Breast epithelium (tissue), 4 donors: Measurements from ENCODE around the gene ATG14. TPM values are rescaled to one million over a fixed set of nuclear protein-coding genes. Genes with fewer than 3 reads are reported as not detected.
A peak's percentile ranks its signal among the peaks of the same experiment; 100 is the strongest.

Source experiments
- DNase-seq, 2 donors: peaks; one replicate each; pipeline ENCODE4 v3.0.0-alpha.2; 2019; ENCODE audit warnings: low spot score in 2 of 2
- H3K27ac ChIP-seq, 2 donors: fragments of 200-600 bp; sonication (generic) in 1 of 2; one replicate each; pipeline ENCODE4 v1.5.1; 2016 to 2019; ENCODE audit warnings: mild to moderate bottlenecking in 1 of 2
- H3K27me3 ChIP-seq, 2 donors: fragments of 200-600 bp; sonication (generic) in 1 of 2; one replicate each; pipeline versions ENCODE4 v1.5.1 to v1.6.0; 2017 to 2019; ENCODE audit warnings: control low read depth in 1 of 2, mild to moderate bottlenecking in 1 of 2
- H3K36me3 ChIP-seq: fragments of 200-600 bp; one replicate; pipeline ENCODE4 v1.5.1; 2019
- H3K4me1 ChIP-seq, 2 donors: fragments of 200-600 bp; sonication (generic); one replicate each; pipeline ENCODE4 v1.5.1; 2016 to 2019; ENCODE audit warnings: control low read depth in 1 of 2
- H3K4me3 ChIP-seq, 3 donors: fragments of 200-600 bp; sonication (generic); 1 replicate in 2 of 3; 2 replicates in 1 of 3; pipeline ENCODE4 v1.5.1; 2016 to 2019; ENCODE audit warnings: mild to moderate bottlenecking in 3 of 3, moderate library complexity in 2 of 3
- H3K9me3 ChIP-seq, 2 donors: fragments of 200-600 bp; sonication (generic) in 1 of 2; one replicate each; pipeline ENCODE4 v1.5.1; 2016 to 2019; ENCODE audit warnings: control low read depth in 1 of 2
- POLR2A ChIP-seq: fragments of 450-650 bp; IDR thresholded peaks from one replicate; pipeline ENCODE4 v1.6.1; 2016; ENCODE audit warnings: antibody characterized with exemption, mild to moderate bottlenecking, moderate library complexity
- POLR2AphosphoS5 ChIP-seq, 3 donors: sonication (generic); formaldehyde crosslinking; IDR thresholded peaks; one replicate each; pipeline ENCODE4 v1.6.1; 2017; ENCODE audit warnings: antibody characterized with exemption in 3 of 3
- intact Hi-C: fragments of 100-400 bp; cut with DNase I; formaldehyde crosslinking; loops from one replicate; pipeline ENCODE4 v1.15.1; 2023; ENCODE audit warnings: low total_unique reads
- total RNA-seq, 3 donors: library from RNA; depleted of rRNA; stranded (reverse); fragments of >200 nt; gene quantifications; one replicate each; pipeline ENCODE4 v1.1.0, GENCODE V29; 2016
- TF ChIP-seq, protein P1 (sequence below), 3 donors: fragments of 450-650 bp; IDR thresholded peaks; one replicate each; pipeline ENCODE4 v1.5.1; 2016 to 2017; ENCODE audit warnings: antibody characterized with exemption in 3 of 3, mild to moderate bottlenecking in 3 of 3, moderate library complexity in 3 of 3

The ATG14 gene
- total RNA-seq, 3 donors from 2014 or later: 14.6 to 28.0 (median 16.1) TPM

DNA sequence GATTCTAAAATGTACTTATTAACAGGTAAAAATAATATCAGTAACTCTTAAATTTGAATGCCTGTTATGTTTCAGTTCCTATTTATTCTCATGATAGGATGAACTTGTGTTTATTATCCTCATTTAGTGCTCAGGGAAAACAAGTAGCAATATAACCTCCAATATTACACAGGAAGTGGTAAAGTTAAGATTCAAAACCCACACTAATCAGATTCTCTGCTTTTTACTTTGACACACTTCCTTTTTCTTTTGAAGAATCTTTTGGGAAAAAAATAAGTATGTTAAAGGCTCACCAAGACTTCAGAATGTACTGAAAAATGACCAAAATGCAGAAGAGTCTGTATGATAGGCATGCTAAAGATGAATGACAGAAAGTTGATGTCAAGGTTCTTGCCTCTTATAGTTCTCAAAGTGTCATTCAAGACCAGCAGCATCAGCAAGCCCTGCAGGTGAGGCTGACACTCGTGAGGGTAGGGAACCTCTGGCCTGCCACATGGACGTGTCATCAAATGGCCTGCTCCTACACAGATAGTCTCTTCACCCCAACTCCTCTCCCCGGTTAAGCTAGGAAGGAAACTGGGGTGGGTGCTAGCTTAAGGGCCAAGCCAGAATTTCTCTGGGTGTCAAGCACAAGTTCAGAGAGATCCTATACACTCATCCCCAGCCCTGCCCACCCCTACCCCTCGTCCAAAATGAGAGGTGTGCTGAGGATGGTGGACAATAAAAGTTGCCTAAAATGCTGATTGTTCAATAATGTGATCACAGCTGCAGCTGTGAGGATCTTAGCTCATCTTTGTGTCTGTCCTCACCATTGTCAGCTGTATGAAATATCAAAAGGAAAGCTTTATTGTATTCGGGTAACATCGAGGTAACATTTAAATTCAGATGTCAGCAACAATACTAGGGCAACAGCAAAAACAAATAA, 22.5 kb upstream of the ATG14 start:
- no peak for TF ChIP-seq POLR2A
- TF ChIP-seq, protein P1, sequence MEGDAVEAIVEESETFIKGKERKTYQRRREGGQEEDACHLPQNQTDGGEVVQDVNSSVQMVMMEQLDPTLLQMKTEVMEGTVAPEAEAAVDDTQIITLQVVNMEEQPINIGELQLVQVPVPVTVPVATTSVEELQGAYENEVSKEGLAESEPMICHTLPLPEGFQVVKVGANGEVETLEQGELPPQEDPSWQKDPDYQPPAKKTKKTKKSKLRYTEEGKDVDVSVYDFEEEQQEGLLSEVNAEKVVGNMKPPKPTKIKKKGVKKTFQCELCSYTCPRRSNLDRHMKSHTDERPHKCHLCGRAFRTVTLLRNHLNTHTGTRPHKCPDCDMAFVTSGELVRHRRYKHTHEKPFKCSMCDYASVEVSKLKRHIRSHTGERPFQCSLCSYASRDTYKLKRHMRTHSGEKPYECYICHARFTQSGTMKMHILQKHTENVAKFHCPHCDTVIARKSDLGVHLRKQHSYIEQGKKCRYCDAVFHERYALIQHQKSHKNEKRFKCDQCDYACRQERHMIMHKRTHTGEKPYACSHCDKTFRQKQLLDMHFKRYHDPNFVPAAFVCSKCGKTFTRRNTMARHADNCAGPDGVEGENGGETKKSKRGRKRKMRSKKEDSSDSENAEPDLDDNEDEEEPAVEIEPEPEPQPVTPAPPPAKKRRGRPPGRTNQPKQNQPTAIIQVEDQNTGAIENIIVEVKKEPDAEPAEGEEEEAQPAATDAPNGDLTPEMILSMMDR (IDR thresholded peaks at IDR 0.05): no peak
- no peak for TF ChIP-seq POLR2AphosphoS5 (IDR thresholded peaks at IDR 0.05)
- no peak for DNase-seq

DNA sequence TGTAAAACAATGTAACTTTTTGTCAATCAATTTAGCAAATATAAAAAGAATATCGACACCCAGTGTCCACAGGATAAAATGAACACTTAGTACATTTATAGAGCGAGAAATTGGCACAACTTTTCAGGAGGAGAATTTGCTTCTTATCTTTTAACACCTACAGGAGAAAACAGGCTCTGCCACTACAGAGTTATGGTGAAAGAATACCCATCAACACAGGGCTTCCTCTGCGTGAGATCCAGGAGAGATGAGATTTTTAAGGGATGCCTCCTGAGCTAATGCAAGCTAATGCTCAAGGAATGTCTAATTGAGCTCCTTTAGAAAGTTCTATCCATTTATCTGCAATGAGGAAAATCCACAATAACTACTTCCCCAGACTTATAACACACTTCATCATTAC, 21.0 kb upstream of the ATG14 start:
- Histone ChIP-seq H3K36me3 (no peaks in the 10 kb centered on the region), H3K4me3 (no peak overlapping the region), H3K4me1 (no peaks in the 10 kb centered on the region), H3K27me3 (no peaks in the 10 kb centered on the region), H3K9me3 (no peaks in the 10 kb centered on the region), H3K27ac (no peak overlapping the region)
- TF ChIP-seq POLR2A (no peak), POLR2AphosphoS5 (IDR thresholded peaks at IDR 0.05) (no peak)
- TF ChIP-seq, protein P1 (IDR thresholded peaks at IDR 0.05): no peak
- DNase-seq: no peak
- intact Hi-C loops: no loop called here

More for the DNA sequence above, 22.5 kb upstream of the ATG14 start:
- Histone ChIP-seq H3K36me3 (no peaks in the 10 kb centered on the region), H3K9me3 (no peaks in the 10 kb centered on the region), H3K27ac (no peak overlapping the region), H3K4me3 (no peak overlapping the region), H3K4me1 (no peaks in the 10 kb centered on the region), H3K27me3 (no peaks in the 10 kb centered on the region)
- intact Hi-C loops: no loop called here

- no peak overlapping the region for H3K4me3 ChIP-seq
- H3K27ac ChIP-seq: peak overlapping the region; percentile 32 to 61
- H3K27me3 ChIP-seq: no peaks in the 10 kb centered on the region
- no peaks in the 10 kb centered on the region for H3K36me3 ChIP-seq
- H3K4me1 ChIP-seq: no peaks in the 10 kb centered on the region
- intact Hi-C loops: no loop called here
- DNase-seq: no peak
- TF ChIP-seq, protein P1 (IDR thresholded peaks at IDR 0.05): peak in 2 of 3 donors; percentile 32 to 52
- TF ChIP-seq POLR2AphosphoS5 (IDR thresholded peaks at IDR 0.05) (no peak), POLR2A (no peak)
- no peaks in the 10 kb centered on the region for H3K9me3 ChIP-seq
Measured at GRCh38 chr14:55430024-55430690, 18.5 kb upstream of the ATG14 start.

DNA sequence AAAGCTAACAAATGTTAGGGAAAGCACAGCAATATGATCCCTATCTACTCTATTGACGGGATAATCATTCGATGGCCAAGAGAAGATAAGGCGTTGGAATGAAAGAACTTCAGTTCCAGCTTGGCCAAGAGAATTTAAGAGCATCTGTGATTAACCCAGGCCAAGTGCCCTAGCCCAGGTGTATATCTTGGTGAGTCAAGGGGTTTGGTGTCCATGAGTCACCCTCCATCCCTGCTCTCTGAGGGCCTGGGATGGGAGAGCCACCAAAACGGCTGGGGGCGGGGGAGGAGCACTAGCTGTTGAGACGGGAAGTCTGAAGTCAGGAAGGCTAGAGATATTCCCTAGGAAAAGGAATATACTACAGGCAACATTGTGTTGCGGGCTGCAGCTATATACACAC, 15.8 kb upstream of the ATG14 start:
- Histone ChIP-seq H3K36me3 (no peaks in the 10 kb centered on the region), H3K9me3 (no peaks in the 10 kb centered on the region), H3K27ac (no peak overlapping the region), H3K4me1 (no peaks in the 10 kb centered on the region), H3K27me3 (no peaks in the 10 kb centered on the region), H3K4me3 (no peak overlapping the region)
- no peak for DNase-seq
- no peak for TF ChIP-seq POLR2AphosphoS5 (IDR thresholded peaks at IDR 0.05)
- TF ChIP-seq POLR2A: no peak
- TF ChIP-seq, protein P1 (IDR thresholded peaks at IDR 0.05): no peak
- intact Hi-C loops: no loop called here

- H3K9me3 ChIP-seq: no peaks in the 10 kb centered on the region
- no peak overlapping the region for H3K4me3 ChIP-seq
- no peaks in the 10 kb centered on the region for H3K4me1 ChIP-seq
- no peak for DNase-seq
- TF ChIP-seq POLR2AphosphoS5 (IDR thresholded peaks at IDR 0.05) (no peak), POLR2A (no peak)
- TF ChIP-seq, protein P1 (IDR thresholded peaks at IDR 0.05): no peak
- intact Hi-C loops: no loop called here
- no peak overlapping the region for H3K27ac ChIP-seq
- no peaks in the 10 kb centered on the region for H3K36me3 ChIP-seq
- H3K27me3 ChIP-seq: no peaks in the 10 kb centered on the region
Measured at GRCh38 chr14:55426891-55427290, 15.3 kb upstream of the ATG14 start.
